IPS DF 19.7 (cell line): Measurements from ENCODE around the gene TLCD4.
"Not testable (repeated sequence)": the region's sequence is repeated elsewhere in the genome, so short reads cannot be mapped to it uniquely, and the experiment has no call there.

Source experiments
- DNase-seq: peaks from one replicate; pipeline ENCODE4 v3.0.0-alpha.2; 2013; ENCODE audit warnings: low read depth, low spot score

The TLCD4 gene

DNA sequence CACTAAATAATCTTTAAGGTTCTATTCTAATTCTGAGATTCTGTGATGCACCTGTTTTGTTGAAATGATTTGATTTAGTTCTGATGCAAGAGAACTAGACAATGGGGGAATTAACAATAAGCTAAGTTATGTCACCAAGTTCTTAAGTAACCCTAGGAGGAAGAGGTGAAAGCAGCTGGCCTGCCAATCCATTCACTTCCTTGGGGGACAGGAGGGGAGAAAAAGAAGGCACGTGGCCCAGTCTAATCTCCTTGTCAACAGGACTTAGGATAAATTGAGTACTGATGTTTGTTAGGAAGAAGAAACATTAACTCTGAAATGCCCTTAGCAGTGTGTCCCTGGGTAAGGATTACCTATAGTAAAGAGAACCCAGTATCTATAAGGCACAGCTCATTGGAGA is 36.9 kb downstream of the TLCD4 start:
- DNase-seq: no peak

- DNase-seq: not testable (repeated sequence)
Measured at GRCh38 chr1:95165569-95165968, 48.4 kb downstream of the TLCD4 start.
